ENCODE results near the gene MACROH2A2. TPM values are rescaled to one million over a fixed set of nuclear protein-coding genes. Genes with fewer than 3 reads are reported as not detected.

Gene MACROH2A2
- total RNA-seq, 2 experiments from 2014 or later, result 6.3 to 7.4 TPM

GRCh38 chr10:70130878-70131559 is 78.4 kb downstream of the MACROH2A2 start:
- CTCF ChIA-PET, result interaction anchor here (1.3 to 3.5 kb wide), 3 partner anchors 14 to 15 kb away, joined by 3 to 16 read pairs (median 15); partner anchors contain the start of gene TYSND1
- DNase-seq, result no peak
- Mint-ChIP-seq H3K9me3 (ENCODE audit: low read depth) (no peaks in the 10 kb centered on the region), H3K27ac (no peak overlapping the region), H3K27me3 (no peaks in the 10 kb centered on the region), H3K4me1 (peaks cover 36% of the 10 kb centered on the region), H3K4me3 (peak overlapping the region; percentile 83), H3K36me3 (peaks cover 4% of the 10 kb centered on the region)
- no peak for ATAC-seq

- H3K27me3 Mint-ChIP-seq, result no peaks in the 10 kb centered on the region
- no peaks in the 10 kb centered on the region for H3K9me3 Mint-ChIP-seq (ENCODE audit: low read depth)
- CTCF ChIA-PET, result interaction anchor here (3.0 to 3.5 kb wide), 2 partner anchors 15 kb away, joined by 15 to 16 read pairs; partner anchors contain the start of gene TYSND1
- peaks cover 34% of the 10 kb centered on the region for H3K4me1 Mint-ChIP-seq
- ATAC-seq (no peak), DNase-seq (no peak)
- peaks cover 4% of the 10 kb centered on the region for H3K36me3 Mint-ChIP-seq
- H3K27ac Mint-ChIP-seq, result peak overlapping the region; percentile 74
- peak overlapping the region; percentile 83 for H3K4me3 Mint-ChIP-seq
These were observed 78.9 kb downstream of the MACROH2A2 start for GRCh38 chr10:70131560-70131937.

GRCh38 chr10:70132098-70133029 is 79.7 kb downstream of the MACROH2A2 start, which contains the start of gene AIFM2:
Gene AIFM2 (minus strand): TSS chr10:70132825. CDS start chr10:70124084, 8,741 bp downstream.
- H3K9me3 Mint-ChIP-seq (ENCODE audit: low read depth), result no peaks in the 10 kb centered on the region
- H3K27ac Mint-ChIP-seq, result peak within 1 kb of the TSS; percentile 83
- ATAC-seq (peak; percentile 94), DNase-seq (peak; percentile 65)
- H3K4me3 Mint-ChIP-seq, result peak within 1 kb of the TSS; percentile 83
- H3K27me3 Mint-ChIP-seq, result no peaks in the 10 kb centered on the region
- CTCF ChIA-PET, result interaction anchor here (1.3 to 3.5 kb wide), 3 partner anchors 14 to 16 kb away, joined by 7 to 16 read pairs (median 15); partner anchors contain the start of gene TYSND1
- peaks cover 4% of the 10 kb centered on the region for H3K36me3 Mint-ChIP-seq
- H3K4me1 Mint-ChIP-seq, result peaks cover 32% of the 10 kb centered on the region

DNA sequence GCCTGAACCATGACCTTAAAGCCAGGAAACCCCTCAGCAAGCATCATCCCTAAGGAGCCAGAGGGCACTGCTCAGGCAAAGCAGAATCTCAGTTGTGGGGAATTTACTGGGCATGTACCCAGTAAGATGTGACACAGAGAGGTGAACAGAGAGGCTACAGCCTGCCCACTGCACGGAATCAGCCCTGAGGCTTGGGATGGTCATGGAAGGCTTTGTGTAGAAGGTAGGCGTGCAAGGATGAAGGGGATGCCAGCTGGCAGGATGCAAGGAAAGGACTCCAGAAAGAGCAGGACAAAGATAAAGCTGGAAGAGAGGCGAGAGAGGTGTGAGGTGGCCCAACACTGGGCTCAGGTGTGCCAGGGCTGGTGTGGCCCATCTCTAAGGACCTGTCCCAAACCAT is 82.4 kb downstream of the MACROH2A2 start:
- Mint-ChIP-seq H3K27ac (no peak overlapping the region), H3K9me3 (ENCODE audit: low read depth) (no peaks in the 10 kb centered on the region), H3K4me1 (peaks cover 32% of the 10 kb centered on the region), H3K36me3 (peaks cover 4% of the 10 kb centered on the region), H3K4me3 (no peak overlapping the region), H3K27me3 (no peaks in the 10 kb centered on the region)
- ATAC-seq, result no peak
- no peak for DNase-seq
- CTCF ChIA-PET, result interaction anchor here (1.5 to 3.1 kb wide), 3 partner anchors 16 to 55 kb away, joined by 5 to 13 read pairs (median 6); no protein-coding TSS in a partner anchor

DNA sequence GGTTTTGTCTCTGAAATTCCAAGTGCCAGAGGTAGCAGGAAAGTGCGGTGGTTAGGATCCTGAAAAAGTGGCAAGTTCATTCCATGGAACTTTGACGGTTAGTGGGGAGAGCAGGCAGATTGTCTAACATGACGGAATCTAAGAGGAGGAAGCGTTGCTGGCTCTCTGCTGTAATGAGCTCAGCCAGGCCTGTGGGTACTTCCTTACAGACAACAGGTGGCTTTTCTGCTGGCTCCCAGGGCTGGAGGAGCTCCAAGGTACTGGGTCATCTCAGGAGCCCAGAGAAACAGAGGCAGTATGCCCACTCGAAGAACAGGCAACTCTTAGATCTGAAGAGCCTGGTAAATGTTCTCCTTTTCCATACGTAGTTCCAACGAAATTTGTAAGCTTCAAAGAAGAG is 83.0 kb downstream of the MACROH2A2 start:
- no peak overlapping the region for H3K27ac Mint-ChIP-seq
- CTCF ChIA-PET, result interaction anchor here (1.4 to 3.1 kb wide), 6 partner anchors 10 to 56 kb away, joined by 4 to 21 read pairs (median 6); partner anchors contain the start of gene TYSND1
- H3K4me1 Mint-ChIP-seq, result peaks cover 27% of the 10 kb centered on the region
- no peak for ATAC-seq
- no peaks in the 10 kb centered on the region for H3K27me3 Mint-ChIP-seq
- H3K4me3 Mint-ChIP-seq, result no peak overlapping the region
- H3K9me3 Mint-ChIP-seq (ENCODE audit: low read depth), result no peaks in the 10 kb centered on the region
- no peak for DNase-seq
- H3K36me3 Mint-ChIP-seq, result no peaks in the 10 kb centered on the region

DNA sequence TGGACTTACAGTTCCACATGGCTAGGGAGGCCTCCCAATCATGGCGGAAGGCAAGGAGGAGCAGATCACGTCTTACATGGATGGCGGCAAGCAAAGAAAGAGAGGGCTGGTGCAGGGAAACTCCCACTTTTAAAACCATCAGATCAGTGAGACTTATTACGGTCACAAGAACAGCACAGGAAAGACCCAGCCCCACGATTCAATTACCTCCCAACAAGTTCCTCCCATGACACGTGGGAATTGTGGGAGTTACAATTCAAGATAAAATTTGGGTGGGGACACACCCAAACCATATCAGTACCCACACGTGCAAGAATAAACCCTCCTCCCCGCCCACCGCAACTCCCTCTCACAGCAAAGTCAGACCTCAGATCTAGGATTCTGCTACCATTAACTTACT is 84.5 kb downstream of the MACROH2A2 start:
- DNase-seq, result no peak
- Mint-ChIP-seq H3K4me1 (peaks cover 12% of the 10 kb centered on the region), H3K27me3 (no peaks in the 10 kb centered on the region), H3K4me3 (no peak overlapping the region), H3K36me3 (no peaks in the 10 kb centered on the region), H3K9me3 (ENCODE audit: low read depth) (no peaks in the 10 kb centered on the region), H3K27ac (no peak overlapping the region)
- ATAC-seq, result no peak
- CTCF ChIA-PET, result interaction anchor here (1.4 to 2.8 kb wide), 4 partner anchors 9 to 21 kb away, joined by 4 to 21 read pairs (median 6); partner anchors contain the start of gene TYSND1

GRCh38 chr10:70137927-70138883 is 85.6 kb downstream of the MACROH2A2 start:
- no peak overlapping the region for H3K4me3 Mint-ChIP-seq
- no peaks in the 10 kb centered on the region for H3K27me3 Mint-ChIP-seq
- no peak overlapping the region for H3K27ac Mint-ChIP-seq
- peaks cover 9% of the 10 kb centered on the region for H3K4me1 Mint-ChIP-seq
- H3K36me3 Mint-ChIP-seq, result no peaks in the 10 kb centered on the region
- DNase-seq, result no peak
- CTCF ChIA-PET, result interaction anchor here (0.7 to 2.8 kb wide), 3 partner anchors 8 to 73 kb away, joined by 4 to 21 read pairs (median 6); partner anchors contain the start of gene TYSND1
- H3K9me3 Mint-ChIP-seq (ENCODE audit: low read depth), result no peaks in the 10 kb centered on the region
- ATAC-seq, result no peak

- H3K4me1 Mint-ChIP-seq, result peaks cover 12% of the 10 kb centered on the region
- no peaks in the 10 kb centered on the region for H3K36me3 Mint-ChIP-seq
- ATAC-seq, result no peak
- H3K27ac Mint-ChIP-seq, result no peak overlapping the region
- DNase-seq, result no peak
- no peaks in the 10 kb centered on the region for H3K27me3 Mint-ChIP-seq
- CTCF ChIA-PET, result interaction anchor here (0.7 to 2.1 kb wide), 3 partner anchors 23 to 72 kb away, joined by 4 to 7 read pairs (median 6); no protein-coding TSS in a partner anchor
- H3K4me3 Mint-ChIP-seq, result no peak overlapping the region
- no peaks in the 10 kb centered on the region for H3K9me3 Mint-ChIP-seq (ENCODE audit: low read depth)
These were observed 86.7 kb downstream of the MACROH2A2 start for GRCh38 chr10:70139151-70139996.

DNA sequence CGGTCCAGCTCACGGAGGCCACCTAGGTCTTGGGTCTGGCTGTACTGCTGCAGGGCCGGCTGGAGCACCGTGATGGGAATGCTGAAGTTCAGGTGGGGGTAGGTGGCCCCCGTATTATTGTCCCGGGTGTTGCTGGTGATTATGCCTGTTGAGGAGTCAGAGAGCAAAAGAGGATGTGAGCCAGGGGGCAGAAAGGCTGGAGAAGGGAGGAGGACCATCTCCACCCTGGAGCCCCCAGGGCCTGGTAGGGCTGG is 87.3 kb downstream of the MACROH2A2 start:
- ATAC-seq, result no peak
- H3K9me3 Mint-ChIP-seq (ENCODE audit: low read depth), result no peaks in the 10 kb centered on the region
- H3K4me1 Mint-ChIP-seq, result peaks cover 16% of the 10 kb centered on the region
- H3K27ac Mint-ChIP-seq, result no peak overlapping the region
- no peak overlapping the region for H3K4me3 Mint-ChIP-seq
- H3K36me3 Mint-ChIP-seq, result no peaks in the 10 kb centered on the region
- H3K27me3 Mint-ChIP-seq, result no peaks in the 10 kb centered on the region
- DNase-seq, result no peak
- CTCF ChIA-PET, result interaction anchor here (2.1 kb wide), 1 partner anchor 24 kb away, joined by 7 read pairs; no protein-coding TSS in a partner anchor

DNA sequence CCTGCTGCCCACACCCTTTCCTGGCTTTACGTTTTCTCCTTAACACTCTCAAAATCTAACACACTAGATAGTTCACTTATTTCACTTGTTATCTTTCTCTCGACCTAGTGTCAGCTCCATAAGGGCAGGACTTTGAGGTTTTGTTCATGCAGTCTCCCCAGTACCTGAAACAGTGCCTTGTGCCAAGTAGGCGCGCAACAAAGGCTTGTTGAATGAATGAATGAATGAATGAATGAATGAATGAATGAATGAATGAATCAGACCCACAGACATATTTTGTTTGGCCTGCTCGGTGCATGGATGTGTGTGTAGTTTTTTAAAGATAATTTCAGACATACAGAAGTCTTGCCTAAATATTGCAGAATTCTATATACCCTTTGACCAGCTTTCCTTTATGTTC is 87.7 kb downstream of the MACROH2A2 start:
- CTCF ChIA-PET, result interaction anchor here (2.1 kb wide), 1 partner anchor 24 kb away, joined by 7 read pairs; no protein-coding TSS in a partner anchor
- no peaks in the 10 kb centered on the region for H3K27me3 Mint-ChIP-seq

GRCh38 chr10:70142555-70142954 is 89.9 kb downstream of the MACROH2A2 start:
- no peaks in the 10 kb centered on the region for H3K9me3 Mint-ChIP-seq (ENCODE audit: low read depth)
- CTCF ChIA-PET, result interaction anchor here (0.7 to 1.0 kb wide), 4 partner anchors 9 to 185 kb away, joined by 3 to 5 read pairs (median 3); no protein-coding TSS in a partner anchor
- H3K27ac Mint-ChIP-seq, result no peak overlapping the region
- H3K4me1 Mint-ChIP-seq, result peaks cover 27% of the 10 kb centered on the region
- peaks cover 2% of the 10 kb centered on the region for H3K36me3 Mint-ChIP-seq
- no peak overlapping the region for H3K4me3 Mint-ChIP-seq
- DNase-seq, result no peak
- no peak for ATAC-seq
- H3K27me3 Mint-ChIP-seq, result no peaks in the 10 kb centered on the region

More for the DNA sequence above, 87.7 kb downstream of the MACROH2A2 start:
- no peaks in the 10 kb centered on the region for H3K36me3 Mint-ChIP-seq
- no peak for ATAC-seq
- H3K4me3 Mint-ChIP-seq, result no peak overlapping the region
- H3K9me3 Mint-ChIP-seq (ENCODE audit: low read depth), result no peaks in the 10 kb centered on the region
- H3K27ac Mint-ChIP-seq, result no peak overlapping the region
- H3K4me1 Mint-ChIP-seq, result peaks cover 20% of the 10 kb centered on the region
- no peak for DNase-seq

All from activated CD8-positive, alpha-beta memory T cell treated with anti-CD3 and anti-CD28 coated beads, Interleukin-2, amount 10 ng/mL, durations not matched to agents 7 days and 5 days (primary cell).